ENCODE data around the gene ODAD4. TPM values are rescaled to one million over a fixed set of nuclear protein-coding genes. Genes with fewer than 3 reads are reported as not detected.
"Not testable (repeated sequence)": the region's sequence is repeated elsewhere in the genome, so short reads cannot be mapped to it uniquely, and the experiment has no call there.

ODAD4 gene
- total RNA-seq, 2 donors from 2014 or later = 0.55 to 4.3 TPM

- H3K9me3 ChIP-seq = no peaks in the 10 kb centered on the region
- 71% methylated on average over 7 of the region's 7 CpGs for WGBS
- DNase-seq (ENCODE audit: low spot score) = no peak
- H3K27me3 ChIP-seq (replicated peaks; ENCODE audit: insufficient read depth) = no peaks in the 10 kb centered on the region
- H3K27ac ChIP-seq = peak overlapping the region; percentile 85 to 90
- H3K4me3 ChIP-seq = peak overlapping the region in 1 of 2 donors; percentile 82
- intact Hi-C loops (cut with DNase I) = no loop called here
- no peak for TF ChIP-seq POLR2AphosphoS5 (IDR thresholded peaks at IDR 0.05)
- TF ChIP-seq POLR2A (IDR thresholded peaks at IDR 0.05) = no peak
- TF ChIP-seq CTCF (IDR thresholded peaks at IDR 0.05) = no peak
- no peaks in the 10 kb centered on the region for H3K36me3 ChIP-seq
- H3K4me1 ChIP-seq (replicated peaks) = no peaks in the 10 kb centered on the region
Observed at GRCh38 chr17:41919840-41920579, 10.4 kb upstream of the ODAD4 start.

GRCh38 chr17:41920580-41920955 lies 9.8 kb upstream of the ODAD4 start:
- Histone ChIP-seq H3K27me3 (replicated peaks; ENCODE audit: insufficient read depth) (no peaks in the 10 kb centered on the region), H3K9me3 (no peaks in the 10 kb centered on the region), H3K27ac (no peak overlapping the region), H3K4me3 (no peak overlapping the region), H3K4me1 (replicated peaks) (no peaks in the 10 kb centered on the region), H3K36me3 (no peaks in the 10 kb centered on the region)
- intact Hi-C loops (cut with DNase I) = no loop called here
- TF ChIP-seq CTCF (IDR thresholded peaks at IDR 0.05) (no peak), POLR2A (IDR thresholded peaks at IDR 0.05) (no peak), POLR2AphosphoS5 (IDR thresholded peaks at IDR 0.05) (no peak)
- DNase-seq (ENCODE audit: low spot score) = no peak
- WGBS = 92% methylated on average over 5 of the region's 5 CpGs

- 68% methylated on average over 7 of the region's 7 CpGs for WGBS
- intact Hi-C loops (cut with DNase I) = no loop called here
- no peaks in the 10 kb centered on the region for H3K9me3 ChIP-seq
- no peak for DNase-seq (ENCODE audit: low spot score)
- no peak overlapping the region for H3K4me3 ChIP-seq
- no peaks in the 10 kb centered on the region for H3K36me3 ChIP-seq
- TF ChIP-seq CTCF (IDR thresholded peaks at IDR 0.05) = no peak
- no peak for TF ChIP-seq POLR2AphosphoS5 (IDR thresholded peaks at IDR 0.05)
- no peak for TF ChIP-seq POLR2A (IDR thresholded peaks at IDR 0.05)
- H3K27me3 ChIP-seq (replicated peaks; ENCODE audit: insufficient read depth) = no peaks in the 10 kb centered on the region
- no peak overlapping the region for H3K27ac ChIP-seq
- no peaks in the 10 kb centered on the region for H3K4me1 ChIP-seq (replicated peaks)
Observed at GRCh38 chr17:41925991-41926590, 4.3 kb upstream of the ODAD4 start.

GRCh38 chr17:41928693-41929251 lies 1.6 kb upstream of the ODAD4 start:
- 74% methylated on average over 6 of the region's 6 CpGs for WGBS

GRCh38 chr17:41930833-41931156 lies 378 bp downstream of the ODAD4 start:
- intact Hi-C loops (cut with DNase I); H3K4me1 ChIP-seq (replicated peaks); H3K27me3 ChIP-seq (replicated peaks; ENCODE audit: insufficient read depth); H3K9me3 ChIP-seq; DNase-seq (ENCODE audit: low spot score); H3K36me3 ChIP-seq: not testable (repeated sequence)
- peak overlapping the region; percentile 34 to 36 for H3K4me3 ChIP-seq
- WGBS = 51% methylated on average over 18 of the region's 18 CpGs
- H3K27ac ChIP-seq = peak overlapping the region; percentile 69 to 74

More at GRCh38 chr17:41928693-41929251, 1.6 kb upstream of the ODAD4 start:
- TF ChIP-seq POLR2AphosphoS5 (IDR thresholded peaks at IDR 0.05) (no peak), CTCF (IDR thresholded peaks at IDR 0.05) (no peak), POLR2A (IDR thresholded peaks at IDR 0.05) (no peak)
- Histone ChIP-seq H3K36me3 (no peaks in the 10 kb centered on the region), H3K4me3 (no peak overlapping the region), H3K27me3 (replicated peaks; ENCODE audit: insufficient read depth) (no peaks in the 10 kb centered on the region), H3K4me1 (replicated peaks) (no peaks in the 10 kb centered on the region), H3K9me3 (no peaks in the 10 kb centered on the region), H3K27ac (no peak overlapping the region)
- intact Hi-C loops (cut with DNase I) = no loop called here
- no peak for DNase-seq (ENCODE audit: low spot score)

- H3K4me3 ChIP-seq; H3K4me1 ChIP-seq (replicated peaks); H3K27me3 ChIP-seq (replicated peaks; ENCODE audit: insufficient read depth); H3K36me3 ChIP-seq; H3K9me3 ChIP-seq; intact Hi-C loops (cut with DNase I); H3K27ac ChIP-seq; DNase-seq (ENCODE audit: low spot score): not testable (repeated sequence)
- 88% methylated on average over 4 of the region's 4 CpGs for WGBS
Observed at GRCh38 chr17:41931715-41932114, 1.3 kb downstream of the ODAD4 start.
